ENCODE results near the gene FIGN. TPM values are rescaled to one million over a fixed set of nuclear protein-coding genes. Genes with fewer than 3 reads are reported as not detected.

Gene FIGN
- total RNA-seq, 1 donor from 2014 or later = 41.1 TPM

DNA sequence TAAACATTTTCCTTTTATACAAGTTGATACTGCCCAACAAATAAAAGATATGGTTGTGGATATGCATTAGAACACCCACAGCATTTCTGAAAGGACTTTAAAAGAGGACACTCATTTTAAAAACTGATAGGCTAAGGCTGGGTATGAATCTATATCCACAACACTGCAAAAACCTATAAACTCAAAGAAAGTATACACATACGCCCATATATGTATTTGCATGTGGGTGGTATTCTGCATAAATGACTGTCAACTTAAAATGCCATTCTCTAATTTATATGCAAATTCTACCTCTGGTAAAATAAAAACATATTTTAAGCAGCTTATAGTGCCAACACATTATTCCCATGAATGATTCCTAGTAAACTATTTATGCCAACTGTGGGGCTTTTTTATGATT is 20.1 kb downstream of the FIGN start:
- H4K20me1 ChIP-seq (ENCODE audit: low read depth) = peaks cover 9% of the 10 kb centered on the region
- DNase-seq (ENCODE audit: low spot score) = no peak
- Mint-ChIP-seq H3K36me3 (no peaks in the 10 kb centered on the region), H3K27me3 (ENCODE audit: insufficient read depth, low read depth) (no peaks in the 10 kb centered on the region), H3K9me3 (no peaks in the 10 kb centered on the region), H3K27ac (no peak overlapping the region), H3K4me1 (peaks cover 71% of the 10 kb centered on the region), H3K4me3 (no peak overlapping the region)
- TF ChIP-seq CTCF (IDR thresholded peaks at IDR 0.05) (no peak), EZH2 (IDR thresholded peaks at IDR 0.05) (no peak), EZH2phosphoT487 (IDR thresholded peaks at IDR 0.05) (no peak)
- peaks cover 92% of the 10 kb centered on the region for H3K4me1 ChIP-seq
- H3K27ac ChIP-seq = no peak overlapping the region
- H3K4me2 ChIP-seq = peak overlapping the region; percentile 63
- H3K9me3 ChIP-seq (ENCODE audit: low read depth) = no peaks in the 10 kb centered on the region
- no peaks in the 10 kb centered on the region for H3K36me3 ChIP-seq
- no peak overlapping the region for H2AFZ ChIP-seq (replicated peaks)
- peaks cover 26% of the 10 kb centered on the region for H3F3A ChIP-seq (ENCODE audit: low read depth)
- H3K9ac ChIP-seq = no peak overlapping the region
- H3K79me2 ChIP-seq (ENCODE audit: low read depth) = peaks cover 100% of the 10 kb centered on the region
- H3K4me3 ChIP-seq = no peak overlapping the region
- no peaks in the 10 kb centered on the region for H3K27me3 ChIP-seq

- Histone ChIP-seq H3K4me2 (peak overlapping the region; percentile 63), H3K9ac (no peak overlapping the region), H4K20me1 (ENCODE audit: low read depth) (peaks cover 9% of the 10 kb centered on the region), H3F3A (ENCODE audit: low read depth) (peaks cover 25% of the 10 kb centered on the region), H3K27ac (peak overlapping the region; percentile 84), H3K9me3 (ENCODE audit: low read depth) (no peaks in the 10 kb centered on the region), H3K27me3 (no peaks in the 10 kb centered on the region), H3K4me1 (peaks cover 92% of the 10 kb centered on the region), H3K36me3 (no peaks in the 10 kb centered on the region), H2AFZ (replicated peaks) (no peak overlapping the region), H3K79me2 (ENCODE audit: low read depth) (peaks cover 100% of the 10 kb centered on the region), H3K4me3 (no peak overlapping the region)
- TF ChIP-seq EZH2phosphoT487 (IDR thresholded peaks at IDR 0.05) (no peak), EZH2 (IDR thresholded peaks at IDR 0.05) (no peak), CTCF (IDR thresholded peaks at IDR 0.05) (no peak)
- no peaks in the 10 kb centered on the region for H3K36me3 Mint-ChIP-seq
- H3K9me3 Mint-ChIP-seq = no peaks in the 10 kb centered on the region
- H3K4me1 Mint-ChIP-seq = peaks cover 73% of the 10 kb centered on the region
- peak overlapping the region; percentile 23 for H3K27ac Mint-ChIP-seq
- H3K4me3 Mint-ChIP-seq = peak overlapping the region; percentile 62
- no peaks in the 10 kb centered on the region for H3K27me3 Mint-ChIP-seq (ENCODE audit: insufficient read depth, low read depth)
- DNase-seq (ENCODE audit: low spot score) = peak; percentile 56
These were observed 20.6 kb downstream of the FIGN start for GRCh38 chr2:163715199-163715598.

GRCh38 chr2:163713534-163714311 is 22.1 kb downstream of the FIGN start:
- DNase-seq (ENCODE audit: low spot score) = peak; percentile 79
- Mint-ChIP-seq H3K27ac (peak overlapping the region; percentile 64), H3K27me3 (ENCODE audit: insufficient read depth, low read depth) (no peaks in the 10 kb centered on the region), H3K9me3 (no peaks in the 10 kb centered on the region), H3K36me3 (peaks cover under 1% of the 10 kb centered on the region), H3K4me1 (peaks cover 75% of the 10 kb centered on the region), H3K4me3 (peak overlapping the region; percentile 62)
- Histone ChIP-seq H3K79me2 (ENCODE audit: low read depth) (peaks cover 100% of the 10 kb centered on the region), H3K4me1 (peaks cover 89% of the 10 kb centered on the region), H3F3A (ENCODE audit: low read depth) (peaks cover 22% of the 10 kb centered on the region), H3K36me3 (no peaks in the 10 kb centered on the region), H3K27me3 (no peaks in the 10 kb centered on the region), H3K4me3 (peak overlapping the region; percentile 18), H2AFZ (replicated peaks) (peak overlapping the region; percentile 5), H3K9me3 (ENCODE audit: low read depth) (no peaks in the 10 kb centered on the region), H4K20me1 (ENCODE audit: low read depth) (peaks cover 12% of the 10 kb centered on the region), H3K27ac (peak overlapping the region; percentile 84), H3K9ac (no peak overlapping the region), H3K4me2 (peak overlapping the region; percentile 63)
- no peak for TF ChIP-seq CTCF (IDR thresholded peaks at IDR 0.05)
- TF ChIP-seq EZH2phosphoT487 (IDR thresholded peaks at IDR 0.05) = no peak
- no peak for TF ChIP-seq EZH2 (IDR thresholded peaks at IDR 0.05)

All from neural progenitor cell (in vitro differentiated cells).